Loucy (cell line): Measurements from ENCODE around the gene MMP11.

Experiments used
- H2AFZ ChIP-seq: fragments of 200-600 bp; sonication (generic); 2 replicates; pipeline ENCODE4 v1.6.0; 2016; ENCODE audit warnings: antibody characterized with exemption, mild to moderate bottlenecking, low read length, moderate library complexity
- H3F3A ChIP-seq: fragments of 200-600 bp; 2 replicates; pipeline ENCODE4 v1.6.0; 2016; ENCODE audit warnings: antibody characterized with exemption, low read depth, mild to moderate bottlenecking
- H3K27me3 ChIP-seq: fragments of 200-600 bp; sonication (generic); 2 replicates; pipeline ENCODE4 v1.6.1; 2014; ENCODE audit warnings: low read length, mild to moderate bottlenecking; ENCODE audit not compliant: insufficient read depth, poor library complexity, severe bottlenecking
- H3K36me3 ChIP-seq: fragments of 200-600 bp; sonication (generic); 2 replicates; pipeline ENCODE4 v1.6.1; 2016; ENCODE audit warnings: low read length; ENCODE audit not compliant: insufficient read depth
- H3K4me1 ChIP-seq: fragments of 200-600 bp; sonication (generic); 2 replicates; pipeline ENCODE4 v1.5.1; 2014; ENCODE audit warnings: low read length, mild to moderate bottlenecking; ENCODE audit not compliant: insufficient read depth, poor library complexity, severe bottlenecking
- H3K4me2 ChIP-seq: fragments of 200-600 bp; sonication (generic); 2 replicates; pipeline ENCODE4 v1.6.0; 2014; ENCODE audit warnings: antibody characterized with exemption, low read length, low read depth, mild to moderate bottlenecking; ENCODE audit not compliant: poor library complexity, severe bottlenecking
- H3K4me3 ChIP-seq: fragments of 200-600 bp; sonication (generic); 2 replicates; pipeline ENCODE4 v1.5.1; 2014; ENCODE audit warnings: low read length, mild to moderate bottlenecking, mixed read lengths; ENCODE audit not compliant: poor library complexity, severe bottlenecking
- H3K79me2 ChIP-seq: fragments of 200-600 bp; sonication (generic); 2 replicates; pipeline ENCODE4 v1.6.1; 2014; ENCODE audit warnings: low read length; ENCODE audit not compliant: insufficient read depth
- H3K9ac ChIP-seq: fragments of 200-600 bp; sonication (generic); 2 replicates; pipeline ENCODE4 v1.6.0; 2014; ENCODE audit warnings: mild to moderate bottlenecking, low read depth, low read length, moderate library complexity; ENCODE audit not compliant: poor library complexity, severe bottlenecking
- H3K9me2 ChIP-seq: fragments of 200-600 bp; sonication (generic); replicated peaks from 2 replicates; pipeline ENCODE4 v1.6.1; 2016; ENCODE audit warnings: low read depth, low read length, mixed read lengths
- H3K9me3 ChIP-seq: fragments of 200-600 bp; sonication (generic); 2 replicates; pipeline ENCODE4 v1.6.1; 2014; ENCODE audit warnings: mild to moderate bottlenecking, antibody characterized with exemption, low read length, low read depth; ENCODE audit not compliant: insufficient read depth
- H4K20me1 ChIP-seq: fragments of 200-600 bp; sonication (generic); 2 replicates; pipeline ENCODE4 v1.6.0; 2014; ENCODE audit warnings: antibody characterized with exemption, low read length, mild to moderate bottlenecking; ENCODE audit not compliant: insufficient read depth, poor library complexity, severe bottlenecking
- CTCF ChIP-seq: fragments of 200-600 bp; sonication (generic); conservative IDR thresholded peaks from 2 replicates; pipeline ENCODE4 v1.5.1; 2014; ENCODE audit warnings: mild to moderate bottlenecking, antibody characterized with exemption, low read length
- EZH2phosphoT487 ChIP-seq: fragments of 200-600 bp; IDR thresholded peaks from 2 replicates; pipeline ENCODE4 v1.6.1; 2018; ENCODE audit warnings: antibody characterized with exemption, mild to moderate bottlenecking, moderate library complexity, borderline replicate concordance

The MMP11 gene

GRCh38 chr22:23750367-23750713, 22.3 kb upstream of the MMP11 start:
- Histone ChIP-seq H3K27me3 (no peaks in the 10 kb centered on the region), H3K4me3 (peak overlapping the region; percentile 93), H3K4me2 (peak overlapping the region; percentile 95), H3K9ac (peak overlapping the region; percentile 95), H2AFZ (peak overlapping the region; percentile 72), H4K20me1 (no peaks in the 10 kb centered on the region), H3K79me2 (peaks cover 23% of the 10 kb centered on the region; the same call in 1 of the 2 replicates), H3F3A (peaks cover 3% of the 10 kb centered on the region; the same call in 1 of the 2 replicates), H3K36me3 (no peaks in the 10 kb centered on the region), H3K9me2 (no peaks in the 10 kb centered on the region), H3K4me1 (peaks cover 22% of the 10 kb centered on the region), H3K9me3 (no peaks in the 10 kb centered on the region)
- no peak for TF ChIP-seq EZH2phosphoT487
- no peak for TF ChIP-seq CTCF

- Histone ChIP-seq H3K4me3 (peak within 1 kb of the TSS; percentile 93), H3K79me2 (peaks cover 23% of the 10 kb centered on the region; the same call in 1 of the 2 replicates), H3K4me1 (peaks cover 22% of the 10 kb centered on the region), H3K4me2 (peak within 1 kb of the TSS; percentile 99), H4K20me1 (no peaks in the 10 kb centered on the region), H2AFZ (peak within 1 kb of the TSS; percentile 89), H3K9me3 (no peaks in the 10 kb centered on the region), H3K9me2 (no peaks in the 10 kb centered on the region), H3K36me3 (no peaks in the 10 kb centered on the region), H3F3A (peaks cover 3% of the 10 kb centered on the region; the same call in 1 of the 2 replicates), H3K9ac (peak within 1 kb of the TSS; percentile 95), H3K27me3 (no peaks in the 10 kb centered on the region)
- TF ChIP-seq EZH2phosphoT487 (no peak), CTCF (peak; percentile 54)
Measured at GRCh38 chr22:23750714-23751440, 21.8 kb upstream of the MMP11 start, which contains the start of gene ZNF70. TSS of gene ZNF70 (minus strand) at chr22:23751112. CDS start at chr22:23745140, 5,972 bp downstream.

- peak overlapping the region; percentile 89 for H2AFZ ChIP-seq
- H3K4me2 ChIP-seq: peak overlapping the region; percentile 99
- H3K9me3 ChIP-seq: no peaks in the 10 kb centered on the region
- H3K27me3 ChIP-seq: no peaks in the 10 kb centered on the region
- H3K9ac ChIP-seq: peak overlapping the region; percentile 95
- TF ChIP-seq CTCF: no peak
- no peak for TF ChIP-seq EZH2phosphoT487
- no peaks in the 10 kb centered on the region for H3K36me3 ChIP-seq
- peaks cover 22% of the 10 kb centered on the region; the same call in 1 of the 2 replicates for H3K79me2 ChIP-seq
- H4K20me1 ChIP-seq: no peaks in the 10 kb centered on the region
- H3K4me1 ChIP-seq: peaks cover 23% of the 10 kb centered on the region
- H3K9me2 ChIP-seq: no peaks in the 10 kb centered on the region
- H3F3A ChIP-seq: peaks cover 3% of the 10 kb centered on the region; the same call in 1 of the 2 replicates
- H3K4me3 ChIP-seq: peak overlapping the region; percentile 93
Measured at GRCh38 chr22:23751441-23751996, 21.1 kb upstream of the MMP11 start.
